Keratinocyte (primary cell): ENCODE data around the gene ZNF423. TPM values are rescaled to one million over a fixed set of nuclear protein-coding genes. Genes with fewer than 3 reads are reported as not detected.

Experiments
- DNase-seq: peaks from one replicate; pipeline ENCODE4 v3.0.0-alpha.2; 2011; ENCODE audit warnings: low read depth, missing footprints, low spot score
- FAIRE-seq: peaks from 2 replicates; lab custom pipeline; 2011; peaks lifted over from hg19 to GRCh38; lab: Jason Lieb, UNC
- H2AFZ ChIP-seq: 2 replicates; pipeline ENCODE4 v1.6.0; 2012; ENCODE audit warnings: low read length, control low read depth, inconsistent platforms; ENCODE audit not compliant: control insufficient read depth
- H3K27ac ChIP-seq: 2 replicates; pipeline ENCODE4 v1.5.1; 2011; ENCODE audit warnings: low read length; ENCODE audit not compliant: control insufficient read depth, insufficient read depth
- H3K27me3 ChIP-seq: 3 replicates; pipeline ENCODE4 v1.6.0; 2011; ENCODE audit warnings: low read length; ENCODE audit not compliant: control insufficient read depth, insufficient read depth; ENCODE audit errors: extremely low read depth
- H3K36me3 ChIP-seq, 2 experiments: 2 replicates in 1 of 2; 3 replicates in 1 of 2; pipeline ENCODE4 v1.5.1; 2011; ENCODE audit warnings: low read length in 2 of 2, mild to moderate bottlenecking in 1 of 2; ENCODE audit not compliant: control insufficient read depth in 2 of 2, insufficient read depth in 2 of 2; ENCODE audit errors: extremely low read depth in 1 of 2
- H3K4me1 ChIP-seq: 3 replicates; pipeline ENCODE4 v1.5.1; 2011; ENCODE audit warnings: low read length; ENCODE audit not compliant: control insufficient read depth, insufficient read depth; ENCODE audit errors: extremely low read depth
- H3K4me2 ChIP-seq: 3 replicates; pipeline ENCODE4 v1.6.0; 2011; ENCODE audit warnings: low read depth, low read length; ENCODE audit not compliant: control insufficient read depth, insufficient read depth; ENCODE audit errors: extremely low read depth
- H3K4me3 ChIP-seq, 3 experiments: fragments of 200-600 bp in 1 of 3; sonication (generic) in 1 of 3; 2 replicates in 2 of 3; 3 replicates in 1 of 3; pipeline ENCODE4 v1.5.1; 2011 to 2016; ENCODE audit warnings: low read length in 3 of 3, mild to moderate bottlenecking in 3 of 3, control low read depth in 2 of 3, inconsistent platforms in 1 of 3, low read depth in 1 of 3, mixed read lengths in 1 of 3, mixed run types in 1 of 3, moderate library complexity in 1 of 3; ENCODE audit not compliant: control insufficient read depth in 2 of 3, insufficient read depth in 2 of 3; ENCODE audit errors: extremely low read depth in 1 of 3
- H3K79me2 ChIP-seq: 2 replicates; pipeline ENCODE4 v1.6.0; 2012; ENCODE audit warnings: low read length; ENCODE audit not compliant: control insufficient read depth, insufficient read depth
- H3K9ac ChIP-seq: 3 replicates; pipeline ENCODE4 v1.6.0; 2011; ENCODE audit warnings: low read length; ENCODE audit not compliant: control insufficient read depth, insufficient read depth; ENCODE audit errors: extremely low read depth
- H3K9me1 ChIP-seq: 3 replicates; pipeline ENCODE4 v1.6.0; 2011; ENCODE audit warnings: low read length; ENCODE audit not compliant: control insufficient read depth, insufficient read depth; ENCODE audit errors: extremely low read depth
- H3K9me3 ChIP-seq: 2 replicates; pipeline ENCODE4 v1.5.1; 2012; ENCODE audit warnings: low read depth, low read length; ENCODE audit not compliant: control insufficient read depth
- H4K20me1 ChIP-seq: 3 replicates; pipeline ENCODE4 v1.6.0; 2011; ENCODE audit warnings: low read length; ENCODE audit not compliant: control insufficient read depth, insufficient read depth; ENCODE audit errors: extremely low read depth
- CTCF ChIP-seq, 3 experiments: IDR thresholded peaks in 1 of 3; conservative IDR thresholded peaks in 1 of 3; optimal IDR thresholded peaks in 1 of 3; 2 replicates in 2 of 3; 3 replicates in 1 of 3; pipeline versions ENCODE3 to v1.5.1; 2011; ENCODE audit warnings: low read length in 3 of 3, mild to moderate bottlenecking in 3 of 3, moderate library complexity in 2 of 3, control low read depth in 1 of 3, inconsistent platforms in 1 of 3; ENCODE audit not compliant: insufficient read depth in 2 of 3; ENCODE audit errors: extremely low read depth in 1 of 3
- EZH2 ChIP-seq: IDR thresholded peaks from one replicate; pipeline ENCODE4 v1.6.1; 2012; ENCODE audit warnings: inconsistent platforms, mild to moderate bottlenecking, low read length, moderate library complexity
- dilution Hi-C: fragments of 300-500 bp; cut with MboI; formaldehyde crosslinking; loops from one replicate; pipeline ENCODE4 v1.7.0; 2020; ENCODE audit warnings: low sequenced_read_pairs; ENCODE audit not compliant: extremely low pct_ligation_motif_present
- polyA plus RNA-seq, 5 experiments: library from polyadenylated mRNA; depleted of rRNA in 3 of 5; stranded (reverse) in 3 of 5; stranded (forward) in 1 of 5; unstranded in 1 of 5; fragments of >200 nt; gene quantifications; 1 replicate in 1 of 5; 2 replicates in 3 of 5; 3 replicates in 1 of 5; pipeline versions ENCODE4 v1.2.1 to v1.2.3, GENCODE V29; 2011 to 2012; ENCODE audit warnings: missing spikeins in 2 of 5, low read depth in 1 of 5, low replicate concordance in 1 of 5

The ZNF423 gene
- polyA plus RNA-seq, 1 donor (not counting 4 experiments of a cell fraction or from before 2014, with no cell fraction given) = 0.05 TPM

- H4K20me1 ChIP-seq = no peaks in the 10 kb centered on the region
- no peak overlapping the region for H3K4me2 ChIP-seq
- FAIRE-seq (no peak), DNase-seq (no peak)
- no peaks in the 10 kb centered on the region for H3K9me3 ChIP-seq
- TF ChIP-seq CTCF (optimal IDR thresholded peaks at IDR 0.05 in 1 of 3, IDR thresholded peaks at IDR 0.05 in 1 of 3, conservative IDR thresholded peaks at IDR 0.05 in 1 of 3; ENCODE audit: extremely low read depth in 1 of 3, insufficient read depth in 2 of 3, low read length in 3 of 3) (no peak), EZH2 (no peak)
- no peaks in the 10 kb centered on the region for H3K79me2 ChIP-seq
- H2AFZ ChIP-seq = no peak overlapping the region
- no peak overlapping the region for H3K4me3 ChIP-seq
- no peak overlapping the region for H3K27ac ChIP-seq
- peaks cover 19% of the 10 kb centered on the region for H3K27me3 ChIP-seq
- no peak overlapping the region for H3K9ac ChIP-seq
- no peaks in the 10 kb centered on the region for H3K4me1 ChIP-seq
- dilution Hi-C loops = no loop called here
- no peaks in the 10 kb centered on the region for H3K36me3 ChIP-seq
- no peaks in the 10 kb centered on the region for H3K9me1 ChIP-seq
Measured at GRCh38 chr16:49493836-49494235, 362.1 kb downstream of the ZNF423 start.

- Histone ChIP-seq H3K4me1 (no peaks in the 10 kb centered on the region), H3K27ac (no peak overlapping the region), H3K27me3 (peaks cover 19% of the 10 kb centered on the region), H3K9me3 (no peaks in the 10 kb centered on the region), H3K4me2 (no peak overlapping the region), H3K9me1 (no peaks in the 10 kb centered on the region), H3K36me3 (no peaks in the 10 kb centered on the region), H3K9ac (no peak overlapping the region), H2AFZ (no peak overlapping the region), H3K4me3 (no peak overlapping the region), H3K79me2 (no peaks in the 10 kb centered on the region), H4K20me1 (no peaks in the 10 kb centered on the region)
- no peak for DNase-seq
- FAIRE-seq = no peak
- dilution Hi-C loops = no loop called here
- TF ChIP-seq EZH2 = no peak
- TF ChIP-seq CTCF (optimal IDR thresholded peaks at IDR 0.05 in 1 of 3, IDR thresholded peaks at IDR 0.05 in 1 of 3, conservative IDR thresholded peaks at IDR 0.05 in 1 of 3; ENCODE audit: extremely low read depth in 1 of 3, insufficient read depth in 2 of 3, low read length in 3 of 3) = no peak
Measured at GRCh38 chr16:49492896-49493626, 362.9 kb downstream of the ZNF423 start.
